HFF-Myc (cell line): ENCODE results near the gene SNED1.

ENCODE experiments used
- DNase-seq: peaks from one replicate; pipeline ENCODE4 v3.0.0-alpha.2; 2011; ENCODE audit warnings: low read depth; ENCODE audit errors: extremely low read depth
- H3K4me3 ChIP-seq: replicated peaks from 2 replicates; pipeline ENCODE4 v1.5.1; 2011; ENCODE audit warnings: low read depth, mild to moderate bottlenecking, control low read depth, low read length
- TF ChIP-seq, protein P1 (sequence below): IDR thresholded peaks from 2 replicates; pipeline ENCODE4 v1.5.1; 2012; ENCODE audit warnings: mild to moderate bottlenecking, low read depth, low read length, control low read depth; ENCODE audit errors: missing control alignments

The SNED1 gene

DNA sequence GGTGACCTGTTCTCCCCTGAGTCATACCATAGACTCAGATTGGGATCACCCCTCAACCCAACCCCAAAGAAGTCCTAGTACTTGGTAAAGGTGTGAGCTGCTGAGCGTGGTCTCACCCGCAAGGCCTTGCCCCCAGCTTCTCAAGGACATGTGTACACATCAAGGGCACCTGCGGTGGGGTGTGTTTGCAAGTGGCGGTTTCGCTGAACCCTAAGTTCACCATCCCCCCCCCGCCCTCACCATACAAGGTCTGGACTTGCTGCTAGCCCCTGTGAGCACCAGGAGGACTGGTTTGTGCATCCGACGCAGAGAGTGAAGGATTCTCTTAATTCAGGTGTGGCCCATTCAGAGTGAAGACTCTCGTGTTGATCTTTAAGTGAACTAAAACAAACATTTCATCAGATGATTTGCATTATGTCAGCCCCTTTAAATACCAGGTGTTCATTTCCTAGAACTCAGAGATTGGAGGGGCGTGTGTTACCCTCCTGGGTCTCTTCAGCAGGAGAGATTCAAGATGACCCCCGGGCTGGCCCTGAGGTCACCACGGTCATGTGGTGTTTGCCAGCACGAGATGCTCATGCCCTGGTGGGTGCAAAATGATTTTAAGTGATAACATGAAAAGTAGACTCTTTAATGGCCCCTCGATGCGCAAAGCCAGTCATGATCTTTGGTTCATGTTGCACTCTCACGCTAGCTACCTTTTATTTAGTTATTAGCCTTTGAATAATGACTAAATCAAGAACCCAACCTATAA is 75.8 kb downstream of the SNED1 start:
- DNase-seq: no peak

DNA sequence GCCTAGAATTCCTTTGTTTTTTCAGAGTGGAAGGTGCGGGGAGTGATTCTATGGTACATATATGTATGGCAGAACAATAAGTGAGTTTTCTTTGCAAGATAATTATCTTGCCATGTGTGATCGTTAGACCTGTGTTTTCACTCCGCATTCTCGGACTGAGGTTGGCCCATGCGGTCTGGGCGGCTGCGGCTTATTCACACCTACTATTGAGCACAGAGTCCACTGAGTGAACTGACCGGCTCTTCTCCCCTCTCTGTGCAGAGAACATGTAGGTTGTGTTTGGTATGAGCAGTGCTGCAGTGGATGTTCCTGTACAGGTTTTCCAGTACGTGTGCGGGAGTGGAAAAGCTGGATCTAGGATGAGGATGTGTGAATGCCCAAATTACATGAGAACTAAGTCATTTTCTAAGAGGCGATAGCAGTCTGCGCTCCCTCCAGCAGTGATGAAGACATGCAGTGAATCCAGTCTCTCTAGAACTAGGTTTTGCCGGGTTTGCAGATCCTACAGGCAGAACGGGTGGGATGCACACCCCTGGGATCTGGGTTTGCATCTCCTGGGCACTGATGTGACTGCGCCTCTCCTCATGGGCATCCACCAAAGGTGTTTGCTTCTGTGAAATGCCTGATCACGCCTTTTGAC is 76.6 kb downstream of the SNED1 start:
- DNase-seq: no peak
- TF ChIP-seq, protein P1, sequence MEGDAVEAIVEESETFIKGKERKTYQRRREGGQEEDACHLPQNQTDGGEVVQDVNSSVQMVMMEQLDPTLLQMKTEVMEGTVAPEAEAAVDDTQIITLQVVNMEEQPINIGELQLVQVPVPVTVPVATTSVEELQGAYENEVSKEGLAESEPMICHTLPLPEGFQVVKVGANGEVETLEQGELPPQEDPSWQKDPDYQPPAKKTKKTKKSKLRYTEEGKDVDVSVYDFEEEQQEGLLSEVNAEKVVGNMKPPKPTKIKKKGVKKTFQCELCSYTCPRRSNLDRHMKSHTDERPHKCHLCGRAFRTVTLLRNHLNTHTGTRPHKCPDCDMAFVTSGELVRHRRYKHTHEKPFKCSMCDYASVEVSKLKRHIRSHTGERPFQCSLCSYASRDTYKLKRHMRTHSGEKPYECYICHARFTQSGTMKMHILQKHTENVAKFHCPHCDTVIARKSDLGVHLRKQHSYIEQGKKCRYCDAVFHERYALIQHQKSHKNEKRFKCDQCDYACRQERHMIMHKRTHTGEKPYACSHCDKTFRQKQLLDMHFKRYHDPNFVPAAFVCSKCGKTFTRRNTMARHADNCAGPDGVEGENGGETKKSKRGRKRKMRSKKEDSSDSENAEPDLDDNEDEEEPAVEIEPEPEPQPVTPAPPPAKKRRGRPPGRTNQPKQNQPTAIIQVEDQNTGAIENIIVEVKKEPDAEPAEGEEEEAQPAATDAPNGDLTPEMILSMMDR: no peak
- no peak overlapping the region for H3K4me3 ChIP-seq

More for the DNA sequence above, 75.8 kb downstream of the SNED1 start:
- no peak overlapping the region for H3K4me3 ChIP-seq
- TF ChIP-seq, protein P1: no peak

DNA sequence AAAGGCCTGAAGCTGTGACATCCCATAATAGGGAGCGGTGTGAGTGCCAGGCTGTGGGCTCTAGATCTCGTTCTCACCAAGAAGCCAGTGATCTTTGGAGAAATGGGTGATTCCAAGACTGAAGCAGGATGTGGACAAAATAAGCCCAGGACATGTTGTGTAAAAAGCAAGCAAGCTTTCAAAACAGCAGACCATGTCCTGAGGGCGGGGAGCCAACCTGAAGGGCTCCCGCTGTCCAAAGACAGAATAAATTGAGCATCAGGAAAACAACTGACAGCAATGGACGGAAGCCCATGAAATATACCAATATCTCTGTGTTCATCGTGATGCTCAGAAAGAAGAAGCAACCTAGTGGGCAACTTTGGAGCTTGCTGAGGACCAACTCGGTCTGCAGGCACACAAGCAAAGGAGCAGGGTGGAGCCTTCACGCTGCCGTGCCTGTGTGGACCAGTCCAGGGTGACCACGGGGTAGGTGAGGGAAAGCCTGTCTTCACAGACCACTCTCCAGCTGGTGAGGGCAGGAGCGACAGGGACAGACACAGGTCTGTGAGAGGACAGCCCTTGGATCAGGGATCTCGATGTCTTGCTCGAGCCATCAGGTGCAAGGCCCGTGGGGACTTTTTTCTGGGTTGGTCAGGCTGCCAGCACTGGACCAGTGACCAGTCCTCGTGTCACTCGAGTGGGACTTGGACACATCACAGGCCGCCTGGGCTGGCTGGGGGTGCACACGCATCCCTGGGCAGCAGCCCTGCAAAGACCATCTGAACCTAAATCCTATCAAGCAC is 82.2 kb downstream of the SNED1 start:
- TF ChIP-seq, protein P1: no peak
- no peak overlapping the region for H3K4me3 ChIP-seq
- no peak for DNase-seq

DNA sequence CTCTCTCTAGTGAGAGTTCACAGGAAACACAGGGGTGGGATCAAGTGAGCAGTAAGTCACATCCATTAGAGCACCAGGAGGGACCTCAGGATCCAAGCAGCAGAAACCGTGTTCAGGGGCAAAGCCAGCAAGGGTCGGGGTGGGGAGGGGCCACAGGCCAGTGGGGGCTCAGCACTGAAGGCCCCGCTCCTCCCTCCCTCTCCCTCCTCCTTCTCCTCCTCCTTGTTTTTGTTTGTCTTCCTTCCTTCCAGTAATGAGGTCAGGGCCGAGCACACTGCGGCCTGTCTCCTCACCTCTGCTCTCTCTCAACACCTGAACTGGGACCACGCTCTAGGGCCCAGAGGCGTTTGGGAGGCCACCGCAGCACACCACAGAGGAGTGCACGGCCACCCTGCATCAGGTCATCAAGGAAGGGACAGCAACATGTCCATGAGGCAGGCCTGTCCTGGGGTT is 82.8 kb downstream of the SNED1 start:
- no peak for DNase-seq
- TF ChIP-seq, protein P1: no peak
- H3K4me3 ChIP-seq: no peak overlapping the region

DNA sequence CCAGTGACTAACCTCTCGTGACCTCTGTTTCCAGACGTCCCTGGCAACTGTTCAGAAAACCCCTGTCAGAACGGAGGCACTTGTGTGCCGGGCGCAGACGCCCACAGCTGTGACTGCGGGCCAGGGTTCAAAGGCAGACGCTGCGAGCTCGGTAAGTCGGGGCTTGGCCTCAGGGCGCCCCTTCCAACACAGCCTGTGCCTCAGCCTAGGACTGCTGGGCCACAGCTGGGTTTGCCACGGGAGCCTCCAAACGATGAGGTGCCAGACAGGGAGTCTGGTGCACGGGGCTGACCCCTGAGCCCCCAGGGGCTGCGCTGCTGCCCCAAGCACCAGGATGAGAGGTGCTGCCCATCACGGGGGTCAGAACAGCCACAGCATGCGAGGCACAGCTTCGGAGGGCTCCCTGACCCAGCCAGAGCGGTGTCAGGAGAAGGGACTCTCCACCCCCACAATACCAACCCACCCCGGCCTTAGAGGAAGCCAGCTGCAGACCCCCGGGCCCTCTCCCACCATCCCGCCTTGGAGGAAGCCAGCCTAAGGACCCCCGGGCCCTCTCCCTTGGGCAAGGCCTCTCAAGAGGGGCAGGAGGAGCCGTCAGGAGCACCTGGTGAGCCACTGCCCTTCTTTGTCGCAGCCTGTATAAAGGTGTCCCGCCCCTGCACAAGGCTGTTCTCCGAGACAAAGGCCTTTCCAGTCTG is 83.4 kb downstream of the SNED1 start:
- TF ChIP-seq, protein P1: no peak
- no peak overlapping the region for H3K4me3 ChIP-seq
- DNase-seq: no peak

DNA sequence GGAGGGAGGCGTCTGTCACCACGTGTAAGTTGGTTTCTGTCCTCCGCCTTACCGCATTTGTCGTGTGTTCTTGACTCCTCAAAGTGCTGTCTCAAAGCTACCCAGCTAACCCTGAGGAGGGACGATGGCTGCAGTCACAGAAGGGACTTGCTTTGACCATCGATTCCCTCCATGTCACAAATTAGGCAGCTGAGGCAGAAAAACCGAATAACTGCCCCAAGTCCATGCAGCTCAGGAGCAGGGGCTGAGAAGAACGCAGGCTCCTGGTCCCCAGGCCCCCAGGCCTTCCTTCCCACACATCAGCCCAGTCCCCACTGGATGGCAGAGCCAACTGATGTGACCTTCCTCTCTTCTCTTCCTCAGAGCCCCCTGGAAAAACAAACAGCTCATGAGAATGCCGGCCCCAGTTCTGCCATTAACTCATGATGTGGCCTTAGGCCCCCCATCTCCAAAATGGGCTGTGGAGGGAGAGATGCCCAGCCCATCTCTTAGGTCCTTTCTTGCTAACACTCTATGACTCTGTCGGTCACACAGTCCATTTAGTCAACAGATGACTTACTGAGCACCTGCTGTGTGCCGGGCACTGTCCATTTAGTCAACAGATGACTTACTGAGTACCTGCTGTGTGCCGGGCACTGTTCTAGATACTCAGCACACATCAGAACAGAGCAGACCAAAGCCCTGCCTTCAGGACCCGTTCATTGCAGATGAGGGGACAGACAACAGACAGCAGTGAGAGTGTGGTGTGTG is 84.1 kb downstream of the SNED1 start:
- DNase-seq: no peak
- TF ChIP-seq, protein P1: no peak
- no peak overlapping the region for H3K4me3 ChIP-seq
